ENCODE results near the gene STK11IP. TPM values are rescaled to one million over a fixed set of nuclear protein-coding genes. Genes with fewer than 3 reads are reported as not detected.

STK11IP gene
- total RNA-seq, 1 donor from 2014 or later: 8.9 TPM

DNA sequence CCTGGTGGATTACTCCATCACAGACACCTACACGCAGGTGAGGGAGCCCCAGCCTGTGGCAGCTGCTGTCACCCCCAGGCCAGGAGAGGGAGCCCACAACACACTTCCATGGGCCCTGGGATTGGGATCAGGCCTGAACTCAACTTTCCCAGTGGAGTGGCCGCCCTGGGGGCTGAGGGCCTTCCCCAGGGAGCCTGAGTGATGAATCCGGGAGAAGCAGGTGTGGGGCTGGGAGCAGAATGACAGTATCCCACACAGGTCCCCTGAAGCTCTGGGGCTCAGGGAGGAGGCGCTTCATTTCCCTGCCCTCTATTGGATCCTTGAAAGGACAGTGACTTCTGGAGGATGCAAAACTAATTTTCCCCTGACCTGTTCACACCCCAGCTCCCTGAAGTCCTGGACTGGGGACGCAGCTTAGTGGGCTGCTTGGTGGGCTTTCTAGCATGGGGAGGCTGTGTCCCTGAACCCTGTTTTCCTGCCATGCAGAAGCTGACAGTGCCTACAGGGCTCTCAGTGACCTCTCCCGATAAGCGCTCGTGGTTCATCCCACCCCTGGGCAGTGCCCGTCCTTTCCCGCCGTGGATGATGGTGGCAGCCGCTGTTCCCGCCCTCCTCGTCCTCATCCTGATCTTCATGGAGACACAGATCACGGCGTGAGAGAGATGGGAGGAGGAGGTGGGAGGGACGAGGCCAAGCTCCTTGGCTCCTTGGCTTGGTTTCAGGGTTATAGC is 40.7 kb downstream of the STK11IP start:
- Histone ChIP-seq H3K4me3 (ENCODE audit: low read length in 3 of 3) (no peak overlapping the region), H3K27ac (ENCODE audit: low read depth, low read length) (no peak overlapping the region), H3K9ac (ENCODE audit: low read depth in 1 of 3, low read length in 3 of 3) (no peak overlapping the region), H3K36me3 (ENCODE audit: control insufficient read depth in 3 of 3, insufficient read depth in 3 of 3, low read length in 3 of 3) (no peaks in the 10 kb centered on the region), H3K9me3 (ENCODE audit: control insufficient read depth in 3 of 3, low read length in 3 of 3) (no peaks in the 10 kb centered on the region), H3K4me1 (ENCODE audit: control insufficient read depth in 3 of 3, insufficient read depth in 3 of 3, low read length in 3 of 3) (peaks cover 8 to 16% (median 11%) of the 10 kb centered on the region in 3 donors), H3K27me3 (ENCODE audit: control insufficient read depth in 3 of 3, insufficient read depth in 3 of 3, low read length in 3 of 3) (no peaks in the 10 kb centered on the region)

DNA sequence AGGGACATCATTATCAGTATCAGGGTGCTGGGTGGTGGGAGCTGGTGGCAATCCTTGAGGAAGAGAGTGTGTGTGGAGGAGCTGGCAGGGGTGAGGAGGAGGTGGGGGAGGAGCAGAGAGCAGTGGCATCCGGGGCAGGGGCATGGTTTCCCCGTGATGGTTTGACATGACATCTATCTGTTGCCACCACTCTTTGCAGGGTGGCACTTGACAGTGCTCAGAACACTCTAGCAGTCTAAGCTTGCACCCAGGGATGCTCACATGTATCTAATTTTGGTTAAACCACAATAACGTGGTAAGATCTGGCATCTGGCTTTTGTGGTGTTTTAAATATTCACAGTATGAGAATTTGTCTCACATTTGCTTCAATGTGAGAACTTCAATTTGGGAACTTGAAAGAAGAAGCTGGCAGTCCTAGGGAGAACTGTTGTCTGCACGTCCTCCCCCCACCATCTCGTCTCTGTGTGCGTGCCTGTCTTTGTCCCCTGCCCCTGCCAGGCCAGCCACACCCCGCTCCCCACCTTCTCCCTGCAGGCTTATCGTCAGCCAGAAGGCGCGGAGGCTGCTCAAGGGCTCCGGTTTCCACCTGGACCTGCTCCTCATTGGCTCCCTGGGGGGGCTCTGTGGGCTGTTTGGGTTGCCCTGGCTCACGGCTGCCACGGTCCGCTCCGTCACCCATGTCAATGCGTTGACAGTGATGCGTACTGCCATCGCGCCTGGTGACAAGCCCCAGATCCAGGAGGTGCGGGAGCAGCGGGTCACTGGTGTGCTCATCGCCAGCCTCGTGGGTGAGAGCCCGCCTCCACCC is 41.5 kb downstream of the STK11IP start:
- H3K4me3 ChIP-seq (ENCODE audit: low read length in 3 of 3): no peak overlapping the region
- no peak overlapping the region for H3K9ac ChIP-seq (ENCODE audit: low read depth in 1 of 3, low read length in 3 of 3)
- H3K9me3 ChIP-seq (ENCODE audit: control insufficient read depth in 3 of 3, low read length in 3 of 3): no peaks in the 10 kb centered on the region
- peaks cover 13 to 24% (median 18%) of the 10 kb centered on the region in 3 donors for H3K4me1 ChIP-seq (ENCODE audit: control insufficient read depth in 3 of 3, insufficient read depth in 3 of 3, low read length in 3 of 3)
- H3K27me3 ChIP-seq (ENCODE audit: control insufficient read depth in 3 of 3, insufficient read depth in 3 of 3, low read length in 3 of 3): no peaks in the 10 kb centered on the region
- no peak overlapping the region for H3K27ac ChIP-seq (ENCODE audit: low read depth, low read length)
- no peaks in the 10 kb centered on the region for H3K36me3 ChIP-seq (ENCODE audit: control insufficient read depth in 3 of 3, insufficient read depth in 3 of 3, low read length in 3 of 3)

DNA sequence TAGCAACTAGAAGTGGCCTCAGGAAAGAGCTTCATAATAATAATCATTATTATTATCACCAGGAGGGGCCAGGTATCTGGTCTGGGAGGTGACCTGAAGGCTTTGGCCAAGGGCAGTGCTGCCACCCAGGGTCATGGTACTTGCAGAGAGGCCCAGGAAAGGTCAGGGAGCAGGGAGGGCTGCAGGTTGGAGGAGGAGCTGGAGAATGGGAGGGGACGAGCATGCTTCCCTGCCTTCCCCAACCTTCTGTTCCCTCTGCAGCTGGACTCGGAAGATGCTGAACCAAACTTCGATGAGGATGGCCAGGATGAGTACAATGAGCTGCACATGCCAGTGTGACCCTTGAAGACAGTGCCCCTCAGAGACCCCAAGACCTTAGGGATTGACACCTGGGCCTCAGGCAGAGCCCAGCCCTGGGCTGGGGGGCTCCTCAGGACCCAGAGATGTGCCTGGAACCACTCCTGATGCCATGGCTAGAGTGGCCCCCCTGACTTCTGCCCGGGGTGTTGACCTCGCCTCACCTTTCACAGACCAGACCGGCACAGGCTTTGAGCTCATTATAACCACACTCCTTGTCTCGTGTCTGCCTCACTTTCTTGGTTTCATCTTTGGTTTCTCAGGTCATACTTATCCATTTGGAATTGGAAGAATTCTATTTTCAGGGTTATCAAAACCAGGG is 43.9 kb downstream of the STK11IP start:
- H3K9ac ChIP-seq (ENCODE audit: low read depth in 1 of 3, low read length in 3 of 3): no peak overlapping the region
- H3K27ac ChIP-seq (ENCODE audit: low read depth, low read length): peak overlapping the region; percentile 30
- no peaks in the 10 kb centered on the region for H3K36me3 ChIP-seq (ENCODE audit: control insufficient read depth in 3 of 3, insufficient read depth in 3 of 3, low read length in 3 of 3)
- no peaks in the 10 kb centered on the region for H3K9me3 ChIP-seq (ENCODE audit: control insufficient read depth in 3 of 3, low read length in 3 of 3)
- peaks cover 33 to 45% (median 37%) of the 10 kb centered on the region in 3 donors for H3K4me1 ChIP-seq (ENCODE audit: control insufficient read depth in 3 of 3, insufficient read depth in 3 of 3, low read length in 3 of 3)
- no peak overlapping the region for H3K4me3 ChIP-seq (ENCODE audit: low read length in 3 of 3)
- H3K27me3 ChIP-seq (ENCODE audit: control insufficient read depth in 3 of 3, insufficient read depth in 3 of 3, low read length in 3 of 3): no peaks in the 10 kb centered on the region

DNA sequence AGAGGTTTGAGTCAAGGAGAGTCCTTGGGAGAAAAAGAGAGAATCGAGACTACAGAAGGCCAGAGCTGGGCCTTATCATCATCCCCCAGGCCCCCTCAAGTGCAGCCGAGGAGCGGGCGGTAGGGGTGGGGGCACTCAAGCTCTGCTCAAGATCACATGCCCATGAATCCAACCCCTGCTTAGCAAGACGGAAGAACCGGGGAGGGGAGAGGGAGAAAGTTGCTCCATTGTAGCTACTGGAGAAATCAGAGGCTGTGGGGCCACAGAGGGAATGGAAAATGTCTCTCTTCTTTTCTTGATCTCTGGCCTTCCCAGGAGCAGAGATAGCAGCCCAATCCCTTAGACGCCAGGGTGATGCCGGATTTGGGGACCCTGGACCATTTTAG is 44.4 kb downstream of the STK11IP start:
- Histone ChIP-seq H3K9me3 (ENCODE audit: control insufficient read depth in 3 of 3, low read length in 3 of 3) (no peaks in the 10 kb centered on the region), H3K27me3 (ENCODE audit: control insufficient read depth in 3 of 3, insufficient read depth in 3 of 3, low read length in 3 of 3) (no peaks in the 10 kb centered on the region), H3K9ac (ENCODE audit: low read depth in 1 of 3, low read length in 3 of 3) (no peak overlapping the region), H3K36me3 (ENCODE audit: control insufficient read depth in 3 of 3, insufficient read depth in 3 of 3, low read length in 3 of 3) (no peaks in the 10 kb centered on the region), H3K27ac (ENCODE audit: low read depth, low read length) (peak overlapping the region; percentile 30), H3K4me3 (ENCODE audit: low read length in 3 of 3) (no peak overlapping the region), H3K4me1 (ENCODE audit: control insufficient read depth in 3 of 3, insufficient read depth in 3 of 3, low read length in 3 of 3) (peaks cover 33 to 45% (median 37%) of the 10 kb centered on the region in 3 donors)

DNA sequence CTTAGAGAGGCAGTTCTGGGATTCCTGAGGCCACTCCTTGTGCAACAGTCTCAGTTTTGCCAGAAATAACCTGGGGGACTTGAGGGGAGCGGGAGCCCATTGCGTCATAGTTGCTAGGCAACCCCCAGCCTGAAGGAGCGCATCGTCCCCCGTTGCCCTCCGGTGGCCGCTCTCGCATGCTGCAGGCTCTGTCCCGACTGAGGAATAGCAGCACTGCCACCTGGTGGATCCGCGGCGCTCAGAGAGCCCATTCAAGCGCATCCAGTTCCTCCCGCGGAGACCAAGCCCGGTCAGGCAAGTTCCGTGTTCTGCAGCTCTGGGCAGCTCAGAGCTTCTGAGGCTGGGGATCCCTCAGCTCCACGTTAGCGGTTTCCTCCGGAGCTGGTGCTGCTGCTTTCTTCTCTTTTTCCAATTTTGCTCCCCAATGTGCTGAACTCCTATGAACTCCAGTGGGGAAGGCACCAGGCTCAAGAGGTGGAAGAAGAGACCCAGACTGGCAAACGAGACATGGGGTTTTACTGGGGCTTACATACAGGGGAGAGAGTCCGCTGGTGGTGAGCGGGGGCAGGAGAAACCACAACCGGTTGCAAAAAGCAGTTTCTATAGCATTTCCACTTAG is 44.9 kb downstream of the STK11IP start:
- no peaks in the 10 kb centered on the region for H3K27me3 ChIP-seq (ENCODE audit: control insufficient read depth in 3 of 3, insufficient read depth in 3 of 3, low read length in 3 of 3)
- no peak overlapping the region for H3K4me3 ChIP-seq (ENCODE audit: low read length in 3 of 3)
- H3K27ac ChIP-seq (ENCODE audit: low read depth, low read length): peak overlapping the region; percentile 30
- H3K36me3 ChIP-seq (ENCODE audit: control insufficient read depth in 3 of 3, insufficient read depth in 3 of 3, low read length in 3 of 3): no peaks in the 10 kb centered on the region
- H3K9me3 ChIP-seq (ENCODE audit: control insufficient read depth in 3 of 3, low read length in 3 of 3): no peaks in the 10 kb centered on the region
- peaks cover 33 to 45% (median 37%) of the 10 kb centered on the region in 3 donors for H3K4me1 ChIP-seq (ENCODE audit: control insufficient read depth in 3 of 3, insufficient read depth in 3 of 3, low read length in 3 of 3)
- H3K9ac ChIP-seq (ENCODE audit: low read depth in 1 of 3, low read length in 3 of 3): peak overlapping the region in 1 of 3 donors; percentile 25

DNA sequence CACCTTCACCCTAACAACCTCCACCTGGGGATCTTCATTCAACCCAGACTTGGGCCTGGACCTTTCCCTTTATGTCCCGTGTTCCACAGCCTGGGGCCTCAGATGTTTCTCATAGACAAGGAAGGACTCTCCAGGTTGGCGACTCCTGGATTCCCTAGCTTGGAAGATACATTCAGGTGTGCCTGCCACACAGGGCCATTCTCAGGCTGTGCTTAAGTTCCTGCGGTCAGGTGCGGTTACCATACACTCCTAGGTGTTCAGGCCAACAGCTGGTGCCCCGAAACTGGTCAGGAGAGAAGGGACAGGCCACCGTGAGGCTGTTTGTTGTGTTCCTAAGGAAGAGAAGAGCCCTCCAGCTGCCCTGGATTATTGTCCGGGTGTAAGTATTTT is 45.4 kb downstream of the STK11IP start:
- H3K9ac ChIP-seq (ENCODE audit: low read depth in 1 of 3, low read length in 3 of 3): peak overlapping the region in 1 of 3 donors; percentile 25
- H3K27ac ChIP-seq (ENCODE audit: low read depth, low read length): no peak overlapping the region
- H3K27me3 ChIP-seq (ENCODE audit: control insufficient read depth in 3 of 3, insufficient read depth in 3 of 3, low read length in 3 of 3): no peaks in the 10 kb centered on the region
- H3K4me1 ChIP-seq (ENCODE audit: control insufficient read depth in 3 of 3, insufficient read depth in 3 of 3, low read length in 3 of 3): peaks cover 33 to 45% (median 37%) of the 10 kb centered on the region in 3 donors
- no peak overlapping the region for H3K4me3 ChIP-seq (ENCODE audit: low read length in 3 of 3)
- H3K36me3 ChIP-seq (ENCODE audit: control insufficient read depth in 3 of 3, insufficient read depth in 3 of 3, low read length in 3 of 3): no peaks in the 10 kb centered on the region
- H3K9me3 ChIP-seq (ENCODE audit: control insufficient read depth in 3 of 3, low read length in 3 of 3): no peaks in the 10 kb centered on the region

DNA sequence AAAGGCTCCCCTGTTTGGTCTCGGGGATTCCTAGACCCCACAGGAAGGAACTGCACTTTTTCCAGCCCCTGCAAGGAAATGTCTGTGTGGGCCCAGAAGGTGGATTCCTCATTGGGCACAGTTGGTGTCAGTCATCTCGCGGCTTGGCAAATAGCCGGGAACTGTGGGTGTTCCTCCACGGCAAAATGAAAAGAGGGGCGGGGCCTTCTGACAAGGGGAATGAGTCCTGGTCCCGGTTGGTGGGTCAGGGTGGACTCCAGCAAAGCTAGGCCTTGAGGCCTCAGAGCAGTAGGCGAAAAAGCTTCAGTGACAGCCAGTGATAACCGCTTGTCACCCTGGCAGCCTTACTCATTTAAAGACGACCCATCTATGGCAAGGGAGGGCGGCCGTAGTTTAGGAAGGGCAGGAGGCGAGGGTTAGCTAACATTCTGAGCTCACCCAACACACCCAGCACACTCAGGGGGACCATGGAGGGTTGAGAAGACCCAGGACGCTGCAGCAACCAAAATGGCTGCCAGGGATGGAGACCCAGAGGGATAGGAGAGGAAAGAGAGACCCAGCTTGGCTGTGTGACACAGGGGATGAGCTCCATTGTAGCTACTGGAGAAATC is 46.2 kb downstream of the STK11IP start:
- no peak overlapping the region for H3K4me3 ChIP-seq (ENCODE audit: low read length in 3 of 3)
- no peaks in the 10 kb centered on the region for H3K36me3 ChIP-seq (ENCODE audit: control insufficient read depth in 3 of 3, insufficient read depth in 3 of 3, low read length in 3 of 3)

DNA sequence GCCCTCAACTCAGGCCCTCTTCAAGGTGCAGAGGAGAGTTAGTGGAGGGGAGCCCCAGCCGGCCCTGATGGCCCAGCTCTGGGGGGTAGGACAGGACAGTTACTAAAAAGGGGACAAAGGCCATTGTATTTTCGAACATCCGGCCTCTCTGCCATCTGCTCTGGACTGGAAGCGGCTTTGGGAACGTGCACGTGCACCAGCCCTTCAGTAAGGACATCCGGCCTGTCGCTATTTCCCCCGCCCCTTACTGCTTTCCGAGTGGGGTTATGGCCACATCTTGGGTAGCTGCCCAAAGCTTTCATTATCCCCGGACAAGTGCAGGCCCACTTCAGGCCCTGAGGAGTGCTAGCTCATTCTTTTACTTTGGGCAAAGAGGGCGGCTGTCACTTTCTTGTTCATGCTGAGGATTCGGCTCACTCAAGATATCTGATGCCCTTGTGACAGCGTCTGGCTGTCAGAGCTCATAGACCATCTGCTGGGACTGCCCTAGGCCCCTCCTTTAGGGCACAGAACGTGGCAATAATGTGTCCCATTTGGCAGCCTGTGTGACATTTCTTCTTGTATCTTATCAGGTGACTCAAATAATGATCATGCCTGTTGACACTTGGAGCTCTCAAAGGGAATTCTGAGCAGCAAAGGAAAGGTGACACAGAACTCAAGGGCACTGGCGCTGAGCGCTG is 47.3 kb downstream of the STK11IP start:
- Histone ChIP-seq H3K4me1 (ENCODE audit: control insufficient read depth in 3 of 3, insufficient read depth in 3 of 3, low read length in 3 of 3) (peaks cover 33 to 45% (median 37%) of the 10 kb centered on the region in 3 donors), H3K9ac (ENCODE audit: low read depth in 1 of 3, low read length in 3 of 3) (peak overlapping the region; percentile 58 to 74 (median 70)), H3K36me3 (ENCODE audit: control insufficient read depth in 3 of 3, insufficient read depth in 3 of 3, low read length in 3 of 3) (no peaks in the 10 kb centered on the region), H3K4me3 (ENCODE audit: low read length in 3 of 3) (peak overlapping the region; percentile 27 to 45 (median 34)), H3K27ac (ENCODE audit: low read depth, low read length) (peak overlapping the region; percentile 83), H3K9me3 (ENCODE audit: control insufficient read depth in 3 of 3, low read length in 3 of 3) (no peaks in the 10 kb centered on the region), H3K27me3 (ENCODE audit: control insufficient read depth in 3 of 3, insufficient read depth in 3 of 3, low read length in 3 of 3) (no peaks in the 10 kb centered on the region)

More for the DNA sequence above, 46.2 kb downstream of the STK11IP start:
- peak overlapping the region; percentile 33 to 74 (median 58) for H3K9ac ChIP-seq (ENCODE audit: low read depth in 1 of 3, low read length in 3 of 3)
- H3K27me3 ChIP-seq (ENCODE audit: control insufficient read depth in 3 of 3, insufficient read depth in 3 of 3, low read length in 3 of 3): no peaks in the 10 kb centered on the region
- H3K27ac ChIP-seq (ENCODE audit: low read depth, low read length): peak overlapping the region; percentile 83
- peaks cover 33 to 45% (median 37%) of the 10 kb centered on the region in 3 donors for H3K4me1 ChIP-seq (ENCODE audit: control insufficient read depth in 3 of 3, insufficient read depth in 3 of 3, low read length in 3 of 3)
- no peaks in the 10 kb centered on the region for H3K9me3 ChIP-seq (ENCODE audit: control insufficient read depth in 3 of 3, low read length in 3 of 3)

Data from skeletal muscle tissue (tissue), 4 donors.